Measurements from ENCODE around the gene COLEC12.

GRCh38 chr18:336713-337112 is 163.8 kb downstream of the COLEC12 start:
- TF ChIP-seq POLR2AphosphoS5 (IDR thresholded peaks at IDR 0.05): no peak
- no peak for TF ChIP-seq CTCF (IDR thresholded peaks at IDR 0.05)
- TF ChIP-seq POLR2A (IDR thresholded peaks at IDR 0.05): no peak
- TF ChIP-seq EP300 (IDR thresholded peaks at IDR 0.05): no peak
